Endothelial cell of umbilical vein (primary cell): Measurements from ENCODE around the gene CRYZL1. TPM values are rescaled to one million over a fixed set of nuclear protein-coding genes. Genes with fewer than 3 reads are reported as not detected.

Experiments
- BruUV-seq: library from RNA; stranded (reverse); fragments of 400-500 nt; replicated peaks from 2 replicates; lab custom pipeline; 2021; lab: Mats Ljungman, UMichigan
- CTCF ChIA-PET: fragments of 300-600, 350-600 bp; sonication (Branson Sonifier 250); formaldehyde crosslinking; loops from one replicate; lab custom pipeline; 2021; ENCODE audit warnings: antibody characterized with exemption, inconsistent platforms; lab: Charles Lee
- POLR2A ChIA-PET: fragments of 300-600, 350-600 bp; sonication (Branson Sonifier 250); formaldehyde crosslinking; loops from one replicate; lab custom pipeline; 2021; ENCODE audit warnings: antibody characterized with exemption, inconsistent platforms; lab: Charles Lee
- DNase-seq: peaks from one replicate; pipeline ENCODE4 v3.0.0-alpha.2; 2011; ENCODE audit warnings: low read depth, low spot score
- FAIRE-seq: peaks from 2 replicates; lab custom pipeline; 2011; peaks lifted over from hg19 to GRCh38; lab: Jason Lieb, UNC
- H2AFZ ChIP-seq: 2 replicates; pipeline ENCODE4 v1.6.0; 2012; ENCODE audit warnings: low read depth, low read length, control low read depth, inconsistent platforms
- H3K27ac ChIP-seq: 2 replicates; pipeline ENCODE4 v1.5.1; 2011; ENCODE audit warnings: low read depth, mild to moderate bottlenecking, control low read depth, low read length, moderate library complexity; ENCODE audit not compliant: insufficient read depth
- H3K27me3 ChIP-seq, 2 experiments: 2 replicates each; pipeline versions ENCODE4 v1.6.0 to v1.6.1; 2011; ENCODE audit warnings: low read length in 2 of 2, mixed read lengths in 1 of 2; ENCODE audit not compliant: control insufficient read depth in 2 of 2, insufficient read depth in 2 of 2
- H3K36me3 ChIP-seq, 2 experiments: 2 replicates in 1 of 2; 3 replicates in 1 of 2; pipeline ENCODE4 v1.5.1; 2011; ENCODE audit warnings: low read length in 2 of 2, mild to moderate bottlenecking in 1 of 2, moderate library complexity in 1 of 2; ENCODE audit not compliant: control insufficient read depth in 2 of 2, insufficient read depth in 2 of 2; ENCODE audit errors: extremely low read depth in 1 of 2
- H3K4me1 ChIP-seq: 3 replicates; pipeline ENCODE4 v1.5.1; 2011; ENCODE audit warnings: mild to moderate bottlenecking, low read length; ENCODE audit not compliant: control insufficient read depth, insufficient read depth; ENCODE audit errors: extremely low read depth
- H3K4me2 ChIP-seq: 2 replicates; pipeline ENCODE4 v1.6.1; 2011; ENCODE audit warnings: low read length, control low read depth, mixed read lengths; ENCODE audit not compliant: insufficient read depth
- H3K4me3 ChIP-seq, 3 experiments: fragments of 200-600 bp in 1 of 3; sonication (generic), shearing (Covaris generic) in 1 of 3; replicated peaks in 1 of 3; 2 replicates each; pipeline ENCODE4 v1.5.1; 2011 to 2016; ENCODE audit warnings: control low read depth in 3 of 3, low read length in 3 of 3, mild to moderate bottlenecking in 2 of 3, inconsistent platforms in 1 of 3, low read depth in 1 of 3, moderate library complexity in 1 of 3; ENCODE audit not compliant: insufficient read depth in 1 of 3
- H3K79me2 ChIP-seq: 2 replicates; pipeline ENCODE4 v1.6.0; 2012; ENCODE audit warnings: low read length, inconsistent platforms; ENCODE audit not compliant: control insufficient read depth, insufficient read depth
- H3K9ac ChIP-seq: replicated peaks from 2 replicates; pipeline ENCODE3; 2011; ENCODE audit warnings: low read length, control low read depth; ENCODE audit not compliant: insufficient read depth; ENCODE audit errors: extremely low read depth
- H3K9me1 ChIP-seq: replicated peaks from 3 replicates; pipeline ENCODE4 v1.6.0; 2011; ENCODE audit warnings: mild to moderate bottlenecking, low read length; ENCODE audit not compliant: control insufficient read depth, insufficient read depth; ENCODE audit errors: extremely low read depth
- H3K9me3 ChIP-seq: replicated peaks from 2 replicates; pipeline ENCODE4 v1.5.1; 2012; ENCODE audit warnings: low read length, inconsistent platforms; ENCODE audit not compliant: control insufficient read depth, insufficient read depth
- H4K20me1 ChIP-seq: replicated peaks from 2 replicates; pipeline ENCODE3; 2011; ENCODE audit warnings: mild to moderate bottlenecking, low read length; ENCODE audit not compliant: control insufficient read depth, insufficient read depth; ENCODE audit errors: extremely low read depth
- EZH2 ChIP-seq: IDR thresholded peaks from 2 replicates; pipeline ENCODE4 v1.6.1; 2012; ENCODE audit warnings: borderline replicate concordance, low read depth, mild to moderate bottlenecking, moderate library complexity, low read length, inconsistent platforms; ENCODE audit not compliant: severe bottlenecking
- FOS ChIP-seq: IDR thresholded peaks from 2 replicates; pipeline ENCODE4 v1.6.1; 2011; ENCODE audit warnings: mild to moderate bottlenecking, low read length, moderate library complexity, borderline replicate concordance; ENCODE audit not compliant: insufficient read depth
- GATA2 ChIP-seq: IDR thresholded peaks from 2 replicates; pipeline ENCODE4 v1.7.0; 2011; ENCODE audit warnings: low read depth, mild to moderate bottlenecking, moderate library complexity, mixed read lengths, low read length; ENCODE audit not compliant: insufficient read length, insufficient read depth
- JUN ChIP-seq: IDR thresholded peaks from 2 replicates; pipeline ENCODE4 v1.6.1; 2011; ENCODE audit warnings: borderline replicate concordance, low read depth; ENCODE audit not compliant: insufficient read length, insufficient read depth
- MYC ChIP-seq: IDR thresholded peaks from one replicate; pipeline ENCODE4 v1.6.1; 2011; ENCODE audit warnings: mild to moderate bottlenecking, low read depth, low read length
- POLR2A ChIP-seq: IDR thresholded peaks from 2 replicates; pipeline ENCODE4 v1.6.1; 2012; ENCODE audit warnings: low read depth, mild to moderate bottlenecking, control low read depth, low read length
- POLR2AphosphoS5 ChIP-seq: IDR thresholded peaks from 2 replicates; pipeline ENCODE4 v1.6.1; 2012; ENCODE audit warnings: low read depth, mild to moderate bottlenecking, control low read depth, low read length, moderate library complexity; ENCODE audit not compliant: insufficient read depth
- dilution Hi-C: fragments of 300-500 bp; cut with MboI; formaldehyde crosslinking; loops from one replicate; pipeline ENCODE4 v1.15.0; 2019; ENCODE audit warnings: low sequenced_read_pairs; ENCODE audit not compliant: extremely low pct_ligation_motif_present
- intact Hi-C: fragments of 100-400 bp; cut with micrococcal nuclease; formaldehyde crosslinking; loops from one replicate; pipeline ENCODE4 v1.10.0; 2022
- polyA plus RNA-seq, 4 experiments: library from polyadenylated mRNA; depleted of rRNA in 3 of 4; stranded (reverse) in 3 of 4; unstranded in 1 of 4; fragments of >200 nt; gene quantifications; 2 replicates each; pipeline versions ENCODE4 v1.2.1 to v1.2.3, GENCODE V29; 2011 to 2012; ENCODE audit warnings: missing spikeins in 1 of 4
- total RNA-seq: library from RNA; stranded (reverse); gene quantifications from 2 replicates; pipeline ENCODE4 v1.2.3, GENCODE V29; 2021
- TF ChIP-seq, protein P1 (sequence below): IDR thresholded peaks from 2 replicates; pipeline ENCODE4 v1.6.1; 2011; ENCODE audit not compliant: insufficient read depth, insufficient read length
- TF ChIP-seq, protein P2 (sequence below), 2 donors: IDR thresholded peaks; 1 replicate in 1 of 2; 2 replicates in 1 of 2; pipeline ENCODE4 v1.5.1; 2011; ENCODE audit warnings: low read length in 2 of 2, mild to moderate bottlenecking in 2 of 2, moderate library complexity in 2 of 2, control low read depth in 1 of 2, inconsistent platforms in 1 of 2, low read depth in 1 of 2; ENCODE audit not compliant: insufficient read depth in 1 of 2; ENCODE audit errors: extremely low read depth in 1 of 2

Gene CRYZL1
- total and polyA plus RNA-seq, 2 donors (not counting 3 experiments of a cell fraction or from before 2014, with no cell fraction given): 26.4 to 42.1 TPM

DNA sequence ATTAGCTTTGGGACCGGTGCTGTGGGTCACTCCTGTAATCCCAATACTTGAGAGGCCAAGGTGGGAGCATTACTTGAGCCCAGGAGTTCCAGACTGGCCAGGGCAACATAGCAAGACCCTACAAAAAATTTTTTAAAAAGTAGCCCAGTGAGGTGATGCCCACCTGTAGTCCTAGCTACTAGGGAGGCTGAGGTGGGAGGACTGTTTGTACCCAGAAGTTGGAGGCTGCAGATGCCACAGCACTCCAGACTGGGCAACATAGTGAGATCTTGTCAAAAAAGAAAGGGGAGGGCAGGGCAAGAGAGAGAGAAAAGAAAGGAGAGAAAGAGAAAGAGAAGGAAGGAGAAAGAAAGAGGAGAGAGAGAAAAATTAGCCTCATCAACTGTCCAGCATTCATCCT is 7.0 kb upstream of the CRYZL1 start:
- no peaks in the 10 kb centered on the region for H3K27me3 ChIP-seq
- no peak for FAIRE-seq
- H3K36me3 ChIP-seq: no peaks in the 10 kb centered on the region
- H3K4me1 ChIP-seq: peaks cover 27% of the 10 kb centered on the region
- H3K4me3 ChIP-seq: no peak overlapping the region
- TF ChIP-seq, protein P1, sequence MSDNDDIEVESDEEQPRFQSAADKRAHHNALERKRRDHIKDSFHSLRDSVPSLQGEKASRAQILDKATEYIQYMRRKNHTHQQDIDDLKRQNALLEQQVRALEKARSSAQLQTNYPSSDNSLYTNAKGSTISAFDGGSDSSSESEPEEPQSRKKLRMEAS: no peak
- TF ChIP-seq FOS: no peak
- TF ChIP-seq POLR2AphosphoS5: no peak
- no peak for TF ChIP-seq POLR2A
- TF ChIP-seq GATA2: no peak
- TF ChIP-seq EZH2: no peak
- no peak for TF ChIP-seq JUN
- TF ChIP-seq, protein P2, sequence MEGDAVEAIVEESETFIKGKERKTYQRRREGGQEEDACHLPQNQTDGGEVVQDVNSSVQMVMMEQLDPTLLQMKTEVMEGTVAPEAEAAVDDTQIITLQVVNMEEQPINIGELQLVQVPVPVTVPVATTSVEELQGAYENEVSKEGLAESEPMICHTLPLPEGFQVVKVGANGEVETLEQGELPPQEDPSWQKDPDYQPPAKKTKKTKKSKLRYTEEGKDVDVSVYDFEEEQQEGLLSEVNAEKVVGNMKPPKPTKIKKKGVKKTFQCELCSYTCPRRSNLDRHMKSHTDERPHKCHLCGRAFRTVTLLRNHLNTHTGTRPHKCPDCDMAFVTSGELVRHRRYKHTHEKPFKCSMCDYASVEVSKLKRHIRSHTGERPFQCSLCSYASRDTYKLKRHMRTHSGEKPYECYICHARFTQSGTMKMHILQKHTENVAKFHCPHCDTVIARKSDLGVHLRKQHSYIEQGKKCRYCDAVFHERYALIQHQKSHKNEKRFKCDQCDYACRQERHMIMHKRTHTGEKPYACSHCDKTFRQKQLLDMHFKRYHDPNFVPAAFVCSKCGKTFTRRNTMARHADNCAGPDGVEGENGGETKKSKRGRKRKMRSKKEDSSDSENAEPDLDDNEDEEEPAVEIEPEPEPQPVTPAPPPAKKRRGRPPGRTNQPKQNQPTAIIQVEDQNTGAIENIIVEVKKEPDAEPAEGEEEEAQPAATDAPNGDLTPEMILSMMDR (IDR thresholded peaks at IDR 0.05; ENCODE audit: extremely low read depth in 1 of 2, insufficient read depth in 1 of 2, low read depth in 1 of 2, low read length in 2 of 2): no peak
- no peak for TF ChIP-seq MYC
- H3K79me2 ChIP-seq: peaks cover 97% of the 10 kb centered on the region
- H3K9ac ChIP-seq: no peak overlapping the region
- H3K9me3 ChIP-seq: no peaks in the 10 kb centered on the region
- intact Hi-C loops: no loop called here
- no peak overlapping the region for H3K27ac ChIP-seq
- BruUV-seq: no TSS peak
- ChIA-PET POLR2A (no interaction called here), CTCF (no interaction called here)
- no peak overlapping the region for H2AFZ ChIP-seq
- H4K20me1 ChIP-seq: no peaks in the 10 kb centered on the region
- no peak for DNase-seq
- H3K4me2 ChIP-seq: peak overlapping the region; percentile 4
- H3K9me1 ChIP-seq: no peaks in the 10 kb centered on the region
- dilution Hi-C loops: no loop called here
